Osteoblast (primary cell): ENCODE data around the gene FAF1. TPM values are rescaled to one million over a fixed set of nuclear protein-coding genes. Genes with fewer than 3 reads are reported as not detected.

Experiments used
- DNase-seq: peaks from one replicate; pipeline ENCODE4 v3.0.0; 2011; ENCODE audit warnings: low spot score, mixed read lengths; ENCODE audit not compliant: insufficient read length; ENCODE audit errors: missing footprints
- H2AFZ ChIP-seq: 2 replicates; pipeline ENCODE4 v1.6.0; 2011; ENCODE audit warnings: mild to moderate bottlenecking, low read length
- H3K27ac ChIP-seq: 2 replicates; pipeline ENCODE4 v1.5.1; 2011; ENCODE audit warnings: mild to moderate bottlenecking, low read depth, low read length, moderate library complexity
- H3K27me3 ChIP-seq: 2 replicates; pipeline ENCODE4 v1.6.0; 2012; ENCODE audit warnings: mild to moderate bottlenecking, control low read depth, inconsistent platforms, low read length, moderate library complexity; ENCODE audit not compliant: insufficient read depth
- H3K36me3 ChIP-seq: 2 replicates; pipeline ENCODE4 v1.5.1; 2011; ENCODE audit warnings: mild to moderate bottlenecking, low read length, control low read depth, moderate library complexity; ENCODE audit not compliant: insufficient read depth
- H3K4me1 ChIP-seq: 2 replicates; pipeline ENCODE4 v1.5.1; 2011; ENCODE audit warnings: mild to moderate bottlenecking, low read length, control low read depth, moderate library complexity; ENCODE audit not compliant: insufficient read depth
- H3K4me2 ChIP-seq: 2 replicates; pipeline ENCODE4 v1.6.0; 2011; ENCODE audit warnings: mild to moderate bottlenecking, low read length; ENCODE audit not compliant: insufficient read depth
- H3K4me3 ChIP-seq: fragments of 200-600 bp; sonication (generic); 3 replicates; pipeline ENCODE4 v1.5.1; 2012; ENCODE audit warnings: mild to moderate bottlenecking, low read length, inconsistent platforms; ENCODE audit not compliant: insufficient read depth
- H3K79me2 ChIP-seq: 2 replicates; pipeline ENCODE4 v1.6.0; 2012; ENCODE audit warnings: mild to moderate bottlenecking, low read length, control low read depth, inconsistent platforms; ENCODE audit not compliant: insufficient read depth
- H3K9me3 ChIP-seq: 2 replicates; pipeline ENCODE4 v1.5.1; 2011; ENCODE audit warnings: low read depth, low read length, control low read depth
- H4K20me1 ChIP-seq: 2 replicates; pipeline ENCODE4 v1.6.0; 2012; ENCODE audit warnings: mild to moderate bottlenecking, low read length, control low read depth; ENCODE audit not compliant: insufficient read depth
- CTCF ChIP-seq: IDR thresholded peaks from 2 replicates; pipeline ENCODE4 v1.5.1; 2011; ENCODE audit warnings: mild to moderate bottlenecking, low read depth, low read length, moderate library complexity; ENCODE audit errors: extremely low read depth
- total RNA-seq: library from RNA; depleted of rRNA; stranded (reverse); fragments of >200 nt; gene quantifications from 2 replicates; pipeline ENCODE4 v1.2.3, GENCODE V29; 2012

Gene FAF1
- total RNA-seq, 1 donor: 40.5 TPM

- Histone ChIP-seq H2AFZ (no peak overlapping the region), H3K36me3 (no peaks in the 10 kb centered on the region), H4K20me1 (no peaks in the 10 kb centered on the region), H3K4me2 (no peak overlapping the region), H3K27ac (no peak overlapping the region), H3K9me3 (no peaks in the 10 kb centered on the region), H3K4me3 (no peak overlapping the region), H3K4me1 (no peaks in the 10 kb centered on the region), H3K79me2 (no peaks in the 10 kb centered on the region), H3K27me3 (no peaks in the 10 kb centered on the region)
- TF ChIP-seq CTCF: no peak
- no peak for DNase-seq
Measured at GRCh38 chr1:50488356-50488755, 471.7 kb downstream of the FAF1 start.

DNA sequence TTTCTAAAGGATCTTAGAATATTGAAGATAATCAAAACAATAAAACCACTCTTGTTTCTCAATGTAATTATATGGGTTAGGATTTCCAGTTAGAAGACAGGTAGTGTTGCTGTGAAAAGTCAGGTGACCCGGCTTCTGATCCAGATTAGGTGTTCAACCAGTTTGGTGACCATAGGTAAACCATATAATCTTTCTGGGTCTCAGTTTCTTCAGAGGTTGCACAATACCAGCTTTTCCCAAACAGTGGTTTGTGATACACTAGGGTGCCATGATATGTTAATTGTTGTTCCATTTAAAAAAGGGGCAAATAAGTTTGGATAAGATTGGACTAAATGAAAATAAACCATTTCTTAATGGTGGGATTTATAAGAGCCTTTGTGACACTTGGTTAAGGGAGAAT lies 472.3 kb downstream of the FAF1 start:
- Histone ChIP-seq H3K9me3 (no peaks in the 10 kb centered on the region), H3K4me2 (no peak overlapping the region), H3K79me2 (no peaks in the 10 kb centered on the region), H2AFZ (no peak overlapping the region), H3K36me3 (no peaks in the 10 kb centered on the region), H3K4me1 (no peaks in the 10 kb centered on the region), H3K27me3 (no peaks in the 10 kb centered on the region), H4K20me1 (no peaks in the 10 kb centered on the region), H3K4me3 (no peak overlapping the region), H3K27ac (no peak overlapping the region)
- no peak for DNase-seq
- TF ChIP-seq CTCF: no peak

- H3K79me2 ChIP-seq: no peaks in the 10 kb centered on the region
- no peaks in the 10 kb centered on the region for H3K36me3 ChIP-seq
- no peak overlapping the region for H2AFZ ChIP-seq
- H4K20me1 ChIP-seq: no peaks in the 10 kb centered on the region
- DNase-seq: no peak
- no peak overlapping the region for H3K4me3 ChIP-seq
- no peaks in the 10 kb centered on the region for H3K27me3 ChIP-seq
- no peak overlapping the region for H3K27ac ChIP-seq
- H3K9me3 ChIP-seq: no peaks in the 10 kb centered on the region
- H3K4me2 ChIP-seq: no peak overlapping the region
- no peaks in the 10 kb centered on the region for H3K4me1 ChIP-seq
- no peak for TF ChIP-seq CTCF
Measured at GRCh38 chr1:50481142-50481736, 478.8 kb downstream of the FAF1 start.

- Histone ChIP-seq H3K79me2 (no peaks in the 10 kb centered on the region), H4K20me1 (no peaks in the 10 kb centered on the region), H3K4me3 (no peak overlapping the region), H3K36me3 (no peaks in the 10 kb centered on the region), H3K9me3 (no peaks in the 10 kb centered on the region), H3K27ac (no peak overlapping the region), H3K4me1 (no peaks in the 10 kb centered on the region), H3K27me3 (no peaks in the 10 kb centered on the region), H3K4me2 (no peak overlapping the region), H2AFZ (no peak overlapping the region)
- no peak for DNase-seq
- TF ChIP-seq CTCF: no peak
Measured at GRCh38 chr1:50476800-50477199, 483.3 kb downstream of the FAF1 start.
